ENCODE results near the gene CDC45.
"Not testable (repeated sequence)": the region's sequence is repeated elsewhere in the genome, so short reads cannot be mapped to it uniquely, and the experiment has no call there.

The CDC45 gene

GRCh38 chr22:19479355-19480172 lies at the start of gene CDC45:
CDC45 (plus strand) TSS chr22:19479920; CDS start chr22:19479969, 49 bp downstream.
- DNase-seq, result peak; percentile 99

GRCh38 chr22:19429950-19430889 lies 49.5 kb upstream of the CDC45 start:
- DNase-seq, result peak; percentile 55 to 71

- DNase-seq, result no peak
These were observed 48.7 kb upstream of the CDC45 start for GRCh38 chr22:19430890-19431541.

GRCh38 chr22:19431649-19432132 lies 48.0 kb upstream of the CDC45 start, which contains the start of gene HIRA:
HIRA (minus strand) TSS chr22:19431733; CDS start chr22:19431476, 257 bp downstream.
- peak; percentile 39 to 51 for DNase-seq

- DNase-seq, result peak; percentile 88 to 92
These were observed 47.4 kb upstream of the CDC45 start, which contains the start of gene MRPL40 for GRCh38 chr22:19432133-19432851. MRPL40 (plus strand) TSS chr22:19432545; CDS start chr22:19432555, 10 bp downstream.

GRCh38 chr22:19434401-19434800 lies 45.3 kb upstream of the CDC45 start:
- no peak for DNase-seq

GRCh38 chr22:19434829-19435580 lies 44.7 kb upstream of the CDC45 start:
- DNase-seq, result no peak

GRCh38 chr22:19436444-19437161 lies 43.1 kb upstream of the CDC45 start:
- not testable (repeated sequence) for DNase-seq

GRCh38 chr22:19438298-19438697 lies 41.4 kb upstream of the CDC45 start:
- DNase-seq, result peak in 1 of 2 experiments; percentile 9

- no peak for DNase-seq
These were observed 39.1 kb upstream of the CDC45 start for GRCh38 chr22:19440411-19441195.

GRCh38 chr22:19442166-19442565 lies 37.6 kb upstream of the CDC45 start:
- no peak for DNase-seq

- no peak for DNase-seq
These were observed 36.0 kb upstream of the CDC45 start for GRCh38 chr22:19443544-19444211.

GRCh38 chr22:19445279-19445982 lies 34.3 kb upstream of the CDC45 start:
- not testable (repeated sequence) for DNase-seq

GRCh38 chr22:19446603-19447329 lies 33.0 kb upstream of the CDC45 start:
- peak in 1 of 2 experiments; percentile 21 for DNase-seq

GRCh38 chr22:19447330-19448075 lies 32.2 kb upstream of the CDC45 start, which contains the start of gene C22orf39:
C22orf39 (minus strand) TSS chr22:19447711; CDS start chr22:19447688, 23 bp downstream.
- DNase-seq, result peak; percentile 95 to 96

- peak in 1 of 2 experiments; percentile 28 for DNase-seq
These were observed 31.6 kb upstream of the CDC45 start for GRCh38 chr22:19448076-19448607.
